NK-92 (cell line): ENCODE measurements around the gene OLFML3.

ENCODE experiments used
- DNase-seq: peaks from one replicate; lab custom pipeline; 2025; ENCODE audit not compliant: unreplicated experiment; lab: John Stamatoyannopoulos, UW

Gene OLFML3

DNA sequence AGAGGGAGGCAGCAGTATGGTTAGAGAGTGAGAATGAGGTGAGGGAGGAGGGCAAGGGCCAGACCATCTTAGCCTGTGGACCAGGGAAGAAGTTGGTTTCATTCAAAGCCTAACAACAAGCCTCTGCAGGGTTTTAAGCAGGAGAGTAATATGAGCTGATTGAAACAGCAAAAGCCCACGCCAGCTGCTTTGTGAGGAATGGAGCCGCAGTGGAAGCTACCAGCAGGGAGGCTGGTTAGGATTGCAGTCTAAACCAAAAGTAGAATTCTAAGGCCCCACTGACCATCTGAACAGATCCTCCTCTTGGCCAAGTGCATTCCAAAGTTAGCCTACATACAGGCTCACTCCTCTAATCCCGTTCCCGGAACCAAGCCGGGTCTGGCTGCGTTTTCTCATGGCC, 44.8 kb downstream of the OLFML3 start:
- DNase-seq, result no peak

GRCh38 chr1:114025609-114026401, 46.5 kb downstream of the OLFML3 start:
- no peak for DNase-seq

GRCh38 chr1:114026797-114027196, 47.5 kb downstream of the OLFML3 start:
- no peak for DNase-seq
